GM10847 (cell line): ENCODE results near the gene CMTM5.

Experiments used
- POLR2A ChIP-seq: IDR thresholded peaks from 2 replicates; pipeline ENCODE4 v1.6.1; 2011; ENCODE audit not compliant: insufficient read length; ENCODE audit errors: extremely low read depth

Gene CMTM5, protein sequence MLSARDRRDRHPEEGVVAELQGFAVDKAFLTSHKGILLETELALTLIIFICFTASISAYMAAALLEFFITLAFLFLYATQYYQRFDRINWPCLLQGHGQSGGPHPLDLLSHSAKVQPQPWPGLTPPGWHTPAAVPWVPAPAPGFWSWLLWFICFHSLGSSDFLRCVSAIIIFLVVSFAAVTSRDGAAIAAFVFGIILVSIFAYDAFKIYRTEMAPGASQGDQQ

DNA sequence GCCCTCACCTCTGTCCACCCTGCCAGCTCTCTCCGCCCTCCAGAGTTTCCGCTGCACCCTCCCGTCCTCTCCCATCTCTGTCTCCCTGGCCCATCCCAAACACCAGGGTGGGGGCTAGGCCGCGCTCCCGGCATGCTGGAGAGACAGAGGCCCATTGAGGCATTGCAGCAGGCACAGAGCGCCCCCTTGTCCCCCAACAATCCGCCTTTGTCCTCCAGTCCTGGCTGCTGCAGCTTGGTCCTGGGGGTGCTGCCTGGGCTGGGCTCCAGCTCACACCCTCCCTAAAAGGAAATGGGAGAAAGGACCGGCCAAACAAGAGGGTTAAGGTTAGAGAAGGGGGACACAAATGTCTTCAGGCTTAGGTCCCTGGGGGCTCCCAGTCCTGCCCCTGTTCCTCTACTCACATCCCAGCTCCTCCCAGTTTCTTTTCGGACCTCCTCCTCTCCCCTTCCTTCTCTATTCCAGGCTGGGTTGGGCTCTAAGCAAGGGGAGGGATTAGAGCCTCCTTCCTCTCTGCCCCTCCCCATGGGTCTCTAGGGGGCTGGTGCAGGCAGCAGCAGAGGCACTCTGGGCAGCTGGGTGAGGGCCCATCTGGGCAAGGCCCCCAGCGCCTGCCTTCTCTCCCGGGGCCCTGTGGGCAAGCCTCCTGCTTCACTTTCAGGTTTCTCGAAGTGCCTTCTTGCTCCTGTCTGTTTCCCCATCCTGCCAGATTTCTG is at the start of gene CMTM5:
Gene CMTM5 (plus strand): TSS at position 565 of the 716 bp plus-strand sequence. CDS start 206 bp downstream, outside the sequence.
- TF ChIP-seq POLR2A = no peak

DNA sequence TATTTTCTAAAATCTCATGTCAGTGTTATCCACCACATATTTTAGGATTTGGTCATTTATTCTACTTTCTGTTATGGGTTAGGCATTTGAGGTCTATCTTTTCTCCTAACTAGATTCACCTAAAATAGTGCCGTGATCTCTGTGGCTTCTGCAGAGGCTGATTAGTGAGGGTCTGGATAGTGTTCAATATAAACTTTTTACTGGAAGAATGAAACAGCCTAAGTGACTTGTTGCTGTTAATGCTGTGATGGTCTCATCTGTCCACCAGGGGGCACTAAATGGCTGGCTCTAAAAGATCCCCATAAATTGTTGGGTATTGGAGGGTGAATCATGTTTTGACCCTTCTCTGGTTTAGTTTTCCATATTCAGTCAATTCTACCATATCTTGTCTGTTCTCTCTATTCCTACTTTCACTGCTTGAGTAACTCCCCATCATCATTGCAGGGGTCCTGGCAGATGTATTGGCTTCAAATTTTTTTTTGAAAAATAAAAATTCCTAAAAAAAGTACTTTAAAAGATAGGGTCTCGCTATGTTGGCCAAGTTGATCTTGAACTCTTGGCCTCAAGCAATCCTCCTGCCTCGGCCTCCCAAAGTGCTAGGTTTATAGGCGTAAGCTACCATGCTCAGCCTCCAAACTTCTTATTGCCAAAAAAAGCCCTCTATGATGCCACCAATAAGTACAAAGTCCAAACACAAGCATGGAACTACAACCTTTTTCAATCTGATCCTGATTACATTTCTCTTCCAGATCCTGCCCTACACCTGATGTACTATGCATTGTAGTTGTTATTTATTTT is 48.7 kb upstream of the CMTM5 start:
- TF ChIP-seq POLR2A = no peak

DNA sequence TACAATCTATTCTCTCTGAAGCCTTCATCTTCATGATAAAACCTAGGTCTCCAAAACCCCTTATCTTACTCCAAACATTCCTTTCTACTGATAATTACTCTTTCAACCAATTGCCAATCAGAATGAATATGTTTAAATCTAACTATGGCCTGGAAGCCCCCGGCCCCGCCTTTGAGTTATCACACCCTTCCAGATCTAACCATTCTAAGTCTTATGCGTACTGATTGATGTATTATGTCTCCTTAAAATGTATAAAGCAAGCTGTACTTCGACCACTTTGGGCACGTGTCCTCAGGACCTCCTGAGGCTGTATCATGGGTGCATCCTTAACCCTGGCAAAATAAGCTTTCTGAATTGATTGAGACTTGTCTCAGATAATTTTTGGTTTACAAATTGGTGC is 41.2 kb upstream of the CMTM5 start:
- TF ChIP-seq POLR2A = no peak

DNA sequence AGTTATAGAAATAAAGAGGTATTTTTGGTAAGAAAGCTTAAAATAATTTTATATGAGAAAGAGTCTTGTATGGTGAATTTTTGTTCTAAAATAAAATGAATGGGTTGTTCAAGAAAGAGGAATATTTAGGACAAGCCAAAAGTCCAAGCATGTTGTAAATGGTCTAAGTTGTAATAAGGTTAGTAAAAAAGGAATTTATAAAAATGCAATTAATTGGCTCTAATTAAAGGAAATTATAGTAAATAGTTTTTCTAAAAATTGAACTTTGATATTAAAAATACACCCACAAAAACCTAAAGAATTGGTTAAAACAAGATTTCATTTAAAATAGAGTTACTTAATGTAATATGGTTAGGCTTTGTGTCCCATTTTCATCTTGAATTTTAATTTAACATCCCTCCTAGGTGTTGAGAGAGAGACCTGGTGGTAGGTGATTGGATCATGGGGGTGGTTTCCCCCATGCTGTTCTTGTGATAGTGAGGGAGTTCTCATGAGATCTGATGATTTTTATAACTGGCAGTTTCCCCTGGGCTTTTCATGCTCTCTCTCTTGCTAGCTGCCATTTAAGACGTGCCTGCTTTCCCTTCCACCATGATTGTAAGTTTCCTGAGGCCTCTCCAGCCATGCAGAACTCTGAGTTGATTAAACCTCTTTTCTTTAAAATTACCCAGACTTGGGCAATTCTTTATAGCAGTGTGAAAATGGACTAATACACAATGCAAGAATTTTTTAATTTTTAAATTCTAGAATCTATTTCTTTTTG is 37.2 kb upstream of the CMTM5 start:
- TF ChIP-seq POLR2A = no peak

DNA sequence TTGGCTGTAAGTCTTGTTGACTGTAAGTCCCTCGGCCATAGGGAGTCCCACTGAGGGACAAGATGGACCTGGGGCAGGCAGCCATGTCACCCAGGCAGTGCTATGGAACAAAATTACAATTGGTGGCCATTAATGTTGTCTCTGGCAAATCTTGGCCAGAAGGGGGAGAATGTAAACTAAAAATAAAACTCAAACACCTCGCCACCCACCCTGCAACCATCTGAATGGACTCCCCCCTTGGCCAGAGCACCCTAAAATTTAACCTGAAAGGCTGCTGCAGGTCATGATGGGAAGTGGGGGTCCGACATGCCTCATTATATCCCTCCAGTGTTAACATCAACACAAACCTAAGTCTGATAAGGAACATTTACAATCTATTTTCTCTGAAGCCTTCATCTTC is 32.4 kb upstream of the CMTM5 start:
- no peak for TF ChIP-seq POLR2A

DNA sequence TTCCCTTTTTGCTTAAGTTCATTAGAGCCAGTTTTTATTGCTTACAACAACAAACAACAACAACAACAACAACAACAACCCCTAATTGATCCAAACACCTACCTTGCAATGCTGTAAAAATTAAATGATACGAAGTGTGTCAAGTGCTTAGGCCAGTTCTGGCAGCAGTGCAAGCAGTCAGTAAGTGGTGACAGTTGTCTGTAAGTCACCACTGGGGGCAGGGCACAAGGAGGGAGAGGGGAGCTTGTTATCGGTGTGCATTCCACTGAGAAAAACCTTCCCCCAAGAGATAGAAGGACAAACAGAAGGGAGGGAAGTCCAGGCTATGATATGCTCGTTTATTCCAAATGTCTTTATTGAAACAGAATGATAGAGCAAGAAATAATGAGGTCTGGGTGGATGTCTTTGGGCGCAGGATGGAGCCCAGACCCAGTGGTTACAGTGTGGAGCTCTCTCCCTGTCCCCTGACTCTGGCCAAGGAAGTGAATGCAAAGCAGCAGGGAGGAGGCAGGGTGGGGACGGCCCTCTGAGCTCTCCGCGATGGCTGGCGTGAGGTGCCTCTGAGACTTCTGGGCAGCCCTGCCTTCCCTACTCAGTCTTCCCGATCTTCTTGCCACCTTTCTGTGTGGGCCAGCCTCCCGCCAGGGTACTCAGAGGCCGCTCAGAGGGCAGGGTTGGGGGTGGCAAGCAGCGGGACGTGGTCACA is 30.7 kb upstream of the CMTM5 start:
- TF ChIP-seq POLR2A = no peak

DNA sequence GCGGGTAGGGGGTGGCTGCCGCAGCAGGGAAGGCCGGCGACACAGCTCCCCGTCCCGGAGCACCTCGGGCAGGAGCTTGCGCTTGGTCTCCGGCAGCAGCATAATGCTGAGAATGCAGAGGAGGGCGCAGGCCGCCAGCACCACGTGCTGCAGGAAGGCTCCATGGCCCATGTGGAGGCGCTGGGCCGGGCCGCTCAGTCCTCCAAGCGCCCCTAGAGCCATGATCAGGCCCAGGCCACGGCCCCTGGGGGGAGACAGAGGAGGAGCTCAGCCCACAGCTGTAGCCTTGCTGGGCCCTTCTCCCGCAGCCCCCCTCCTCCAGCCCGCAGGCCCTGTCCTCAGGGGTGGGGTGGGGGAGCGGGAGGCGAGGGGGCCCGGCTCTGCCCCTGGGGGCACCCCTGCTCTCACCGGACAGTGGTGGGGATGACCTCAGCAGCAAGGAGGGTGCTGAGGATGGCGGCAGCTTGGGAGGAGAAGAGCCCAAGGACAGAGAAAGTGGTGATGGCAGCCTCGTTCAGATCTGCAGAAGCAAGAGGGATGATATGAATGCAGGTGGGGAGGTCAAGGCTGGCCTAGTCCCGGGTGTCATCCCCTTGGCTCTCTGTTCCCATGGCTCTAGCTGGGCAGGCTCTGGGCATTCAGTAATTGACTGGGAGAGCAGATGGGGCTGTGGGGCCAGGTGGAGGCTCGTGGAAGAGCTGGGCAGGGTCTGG is 30.0 kb upstream of the CMTM5 start:
- no peak for TF ChIP-seq POLR2A

DNA sequence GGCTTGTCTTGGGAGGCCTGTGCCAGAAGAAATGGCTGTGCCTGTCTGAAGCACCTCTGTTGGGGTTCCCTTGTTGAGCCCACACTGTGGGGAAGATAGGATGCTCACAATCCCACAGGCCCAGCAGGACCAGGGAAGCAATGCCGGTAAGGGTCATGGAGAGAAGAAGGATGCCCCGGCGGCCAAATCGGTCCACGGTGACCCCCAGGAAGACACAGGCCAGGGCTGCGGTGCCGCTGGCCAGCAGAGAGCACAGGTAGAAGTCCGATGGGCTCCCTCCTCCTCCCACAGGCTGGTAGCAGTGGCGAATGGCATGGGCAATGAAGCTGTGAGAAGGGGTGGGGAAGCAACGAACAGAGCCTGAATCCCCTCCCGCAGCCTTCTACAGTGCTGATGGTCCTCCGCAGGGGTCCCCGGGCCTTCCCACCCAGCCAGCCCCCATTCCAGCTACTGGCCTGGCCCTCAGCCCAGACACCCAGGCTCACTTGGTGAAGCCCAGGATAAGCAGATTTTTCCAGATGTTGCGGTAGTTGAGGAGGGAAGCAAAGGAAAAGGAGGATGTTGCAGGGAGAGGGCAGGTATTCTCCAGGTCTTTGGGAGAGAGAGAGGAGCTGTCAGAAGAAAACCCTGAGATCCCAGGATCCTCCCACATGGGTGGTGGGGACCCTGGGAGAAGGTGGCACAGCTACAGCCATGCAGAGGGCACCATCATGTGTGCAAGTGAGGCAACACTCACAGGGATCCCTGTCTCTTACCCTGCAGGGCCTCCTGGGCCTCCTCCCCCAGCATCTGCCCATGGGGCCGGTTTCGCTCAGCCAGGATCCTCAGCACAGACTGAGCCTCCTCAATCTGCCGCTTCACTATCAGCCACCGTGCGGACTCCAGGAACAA is 29.2 kb upstream of the CMTM5 start:
- TF ChIP-seq POLR2A = no peak

DNA sequence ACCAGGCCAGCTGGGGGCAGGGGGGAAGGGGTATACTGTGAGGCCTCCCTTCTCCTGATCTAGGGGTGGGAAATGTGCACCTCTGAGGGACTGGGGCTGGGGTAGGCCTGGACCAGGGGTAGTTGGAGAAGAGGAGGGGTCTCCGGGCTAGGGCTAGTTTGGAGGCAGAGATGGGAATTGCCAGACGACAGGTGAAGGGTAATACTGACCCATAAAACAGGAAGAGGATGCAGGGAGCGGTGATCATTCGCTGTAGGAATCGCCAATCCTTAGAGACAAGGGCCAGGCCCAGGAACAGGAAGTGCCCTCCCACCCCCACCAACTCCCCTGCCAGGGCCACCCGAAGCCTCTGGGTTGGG is 28.6 kb upstream of the CMTM5 start:
- TF ChIP-seq POLR2A = no peak

DNA sequence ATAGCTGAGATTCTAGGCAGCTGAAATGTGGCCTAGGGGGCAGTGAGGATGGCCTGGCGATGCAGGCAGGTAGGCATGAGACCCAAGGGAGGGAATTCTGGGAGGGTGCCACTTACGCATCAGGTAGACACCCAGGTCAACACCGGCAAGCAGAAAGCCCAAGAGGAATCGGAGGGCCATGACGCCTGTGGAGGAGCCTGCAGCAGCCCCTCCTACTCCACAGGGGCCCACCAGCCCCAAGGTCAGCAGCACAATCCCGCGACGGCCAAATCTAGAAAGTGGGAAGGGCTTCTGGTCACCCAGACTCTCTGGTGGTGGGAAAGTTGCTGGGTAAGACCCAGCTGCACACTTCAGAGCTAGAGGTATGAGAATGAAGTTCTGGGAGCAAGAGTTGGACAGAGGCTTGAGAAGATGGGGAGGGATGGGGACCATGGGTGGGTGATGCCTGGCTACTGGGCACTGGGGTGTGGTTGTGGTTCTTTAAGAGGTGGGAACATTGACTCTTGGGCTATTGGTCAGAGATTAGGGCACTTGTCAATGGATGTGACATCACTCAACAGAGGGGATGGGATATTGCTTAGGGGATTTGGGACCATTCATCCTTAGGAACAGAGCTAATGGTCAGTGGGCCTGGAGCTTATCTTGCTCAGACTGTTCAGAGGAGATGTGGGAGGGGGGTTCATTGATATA is 27.5 kb upstream of the CMTM5 start:
- TF ChIP-seq POLR2A = no peak

DNA sequence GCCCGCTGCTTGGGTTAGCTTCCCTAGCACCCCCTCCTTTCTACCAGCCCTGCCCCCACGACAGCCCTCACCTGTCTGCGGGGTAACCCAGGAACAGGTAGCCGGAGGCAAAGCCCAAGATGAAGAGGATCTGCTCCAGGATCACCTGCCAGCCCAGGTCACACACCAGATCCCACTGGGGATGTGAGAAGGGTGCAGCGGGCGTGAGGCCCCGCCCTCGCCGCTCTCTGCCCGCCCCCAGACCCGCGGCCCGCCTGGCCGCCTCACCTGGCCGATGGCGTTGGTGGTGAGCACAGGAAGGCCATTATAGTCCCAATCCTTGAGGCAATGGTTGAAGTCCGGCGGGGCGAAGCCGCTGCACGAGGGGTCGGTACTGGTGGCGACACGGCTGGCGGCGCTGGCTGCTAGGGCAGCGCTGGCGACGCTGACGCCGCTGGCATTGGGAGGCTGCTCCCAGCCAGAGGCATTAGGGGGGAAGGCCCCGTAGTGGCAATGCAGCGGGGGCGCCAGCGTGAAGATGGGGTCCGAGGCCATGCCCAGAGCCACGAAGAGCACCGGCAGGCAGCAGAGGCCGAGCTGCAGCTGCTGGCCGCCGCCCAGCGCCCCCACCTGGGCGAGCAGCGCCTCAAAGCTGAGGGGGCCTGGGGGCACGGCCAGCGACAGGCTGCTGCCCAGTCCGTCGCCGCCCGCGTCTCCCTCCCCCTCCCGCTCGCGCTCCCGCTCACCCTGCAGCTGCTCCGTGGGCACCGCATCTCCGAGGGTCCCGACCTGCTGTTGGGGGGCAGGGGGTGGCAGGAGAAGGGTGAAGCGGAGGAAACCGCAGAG is 25.0 kb upstream of the CMTM5 start:
- TF ChIP-seq POLR2A = no peak
